Panc1 (cell line): ENCODE results near the gene S100B. TPM values are rescaled to one million over a fixed set of nuclear protein-coding genes. Genes with fewer than 3 reads are reported as not detected.

Experiments used
- total RNA-seq: library from RNA; stranded (reverse); gene quantifications from one replicate; pipeline ENCODE4 v1.2.1, GENCODE V29; 2021; ENCODE audit not compliant: unreplicated experiment

S100B gene
- total RNA-seq, 1 experiment from 2014 or later, result not detected

Other genes with a start within 250 kb of the S100B start
- 22.9 TPM for gene DIP2A, start 146.2 kb downstream of the S100B start, total RNA-seq
- 60.5 TPM for gene PRMT2, start 30.6 kb upstream of the S100B start, total RNA-seq